HepG2 (cell line): ENCODE measurements around the gene CBY1. TPM values are rescaled to one million over a fixed set of nuclear protein-coding genes. Genes with fewer than 3 reads are reported as not detected.
A peak's percentile ranks its signal among the peaks of the same experiment; 100 is the strongest.

ENCODE experiments used
- ATF1 ChIP-seq: IDR thresholded peaks from 2 replicates; pipeline ENCODE4 v1.6.1; 2016; ENCODE audit warnings: mild to moderate bottlenecking, control low read depth
- CCAR2 ChIP-seq: fragments of 200-400 bp; formaldehyde crosslinking; optimal IDR thresholded peaks from 2 replicates; pipeline ENCODE3; 2018; ENCODE audit warnings: low read depth, mild to moderate bottlenecking, low read length, moderate library complexity
- CHCHD3 ChIP-seq: sonication (generic); formaldehyde crosslinking; IDR thresholded peaks from 2 replicates; pipeline ENCODE4 v1.8.0; 2022; ENCODE audit warnings: mild to moderate bottlenecking, missing genetic modification reagents, moderate library complexity
- ELF4 ChIP-seq: sonication (generic); formaldehyde crosslinking; IDR thresholded peaks from 2 replicates; pipeline ENCODE4 v1.5.0; 2020; ENCODE audit warnings: missing genetic modification reagents, mild to moderate bottlenecking, moderate library complexity, borderline replicate concordance
- FOSL1 ChIP-seq: sonication (generic); formaldehyde crosslinking; IDR thresholded peaks from 2 replicates; pipeline ENCODE4 v1.9.0; 2021; ENCODE audit warnings: missing genetic modification reagents, borderline replicate concordance
- FOXK2 ChIP-seq: fragments of 450-650 bp; IDR thresholded peaks from 2 replicates; pipeline ENCODE4 v1.6.1; 2016
- HES4 ChIP-seq: sonication (generic); formaldehyde crosslinking; IDR thresholded peaks from 2 replicates; pipeline ENCODE4 v1.9.0; 2021; ENCODE audit warnings: mild to moderate bottlenecking, missing genetic modification reagents, borderline replicate concordance
- ISL2 ChIP-seq: sonication (generic); formaldehyde crosslinking; IDR thresholded peaks from 2 replicates; pipeline ENCODE4 v1.5.0; 2020; ENCODE audit warnings: missing genetic modification reagents
- KAT8 ChIP-seq: IDR thresholded peaks from 2 replicates; pipeline ENCODE4 v1.6.1; 2016; ENCODE audit warnings: missing genetic modification reagents, missing compliant biosample characterization
- SOX6 ChIP-seq, 2 experiments: fragments of 450-650 bp in 1 of 2; sonication (generic) in 1 of 2; formaldehyde crosslinking in 1 of 2; IDR thresholded peaks; 2 replicates each; pipeline versions ENCODE4 v1.4.0 to v1.6.1; 2017 to 2020; ENCODE audit warnings: antibody characterized with exemption in 1 of 2, mild to moderate bottlenecking in 1 of 2, missing genetic modification reagents in 1 of 2
- U2AF1 ChIP-seq: fragments of 200-400 bp; formaldehyde crosslinking; optimal IDR thresholded peaks from 2 replicates; pipeline ENCODE3; 2017; ENCODE audit warnings: mild to moderate bottlenecking, low read depth, low read length
- ZNF205 ChIP-seq: IDR thresholded peaks from 2 replicates; pipeline ENCODE4 v1.6.1; 2018; ENCODE audit warnings: missing biosample characterization, missing genetic modification reagents
- ZNF563 ChIP-seq: sonication (generic); formaldehyde crosslinking; IDR thresholded peaks from 2 replicates; pipeline ENCODE4 v1.8.0; 2022; ENCODE audit warnings: mild to moderate bottlenecking, moderate library complexity, missing genetic modification reagents
- ZNF569 ChIP-seq: sonication (generic); formaldehyde crosslinking; IDR thresholded peaks from 2 replicates; pipeline ENCODE4 v1.5.0; 2020; ENCODE audit warnings: mild to moderate bottlenecking, missing genetic modification reagents, moderate library complexity, borderline replicate concordance
- ZNF589 ChIP-seq: sonication (generic); formaldehyde crosslinking; conservative IDR thresholded peaks from 2 replicates; pipeline ENCODE4 v1.8.0; 2022; ENCODE audit warnings: mild to moderate bottlenecking, moderate library complexity, missing genetic modification reagents
- polyA plus RNA-seq, 8 experiments: library from polyadenylated mRNA; depleted of rRNA in 3 of 8; stranded (reverse) in 7 of 8; unstranded in 1 of 8; fragments of >200 nt; fragmentation: Illumina TruSeq in 4 of 8; extraction: Trizol in 4 of 8; gene quantifications; 2 replicates each; pipeline versions ENCODE4 v1.2.1 to v1.2.3, GENCODE V29; 2011 to 2016; ENCODE audit warnings: low read depth in 4 of 8, missing spikeins in 1 of 8, mixed read lengths in 1 of 8; ENCODE audit not compliant: insufficient read depth in 1 of 8
- total RNA-seq, 5 experiments: library from RNA; depleted of rRNA; stranded (reverse); fragments of >200 nt; fragmentation: Illumina TruSeq; extraction: Trizol; gene quantifications; 2 replicates each; pipeline ENCODE4 v1.2.3, GENCODE V29; 2016; ENCODE audit warnings: low read depth in 1 of 5
- TF ChIP-seq, protein P1 (sequence below): sonication (generic); formaldehyde crosslinking; IDR thresholded peaks from 2 replicates; pipeline ENCODE4; 2020; ENCODE audit warnings: missing genetic modification reagents, mild to moderate bottlenecking, borderline replicate concordance
- TF ChIP-seq, protein P2 (sequence below): sonication (generic); formaldehyde crosslinking; IDR thresholded peaks from 2 replicates; pipeline ENCODE4 v1.4.0; 2020; ENCODE audit warnings: mild to moderate bottlenecking, missing genetic modification reagents
- TF ChIP-seq, protein P3 (sequence below): sonication (generic); formaldehyde crosslinking; IDR thresholded peaks from 2 replicates; pipeline ENCODE4 v1.4.0; 2020; ENCODE audit warnings: missing genetic modification reagents; ENCODE audit errors: not compliant biosample characterization
- TF ChIP-seq, protein P4 (sequence below): sonication (generic); IDR thresholded peaks from 2 replicates; pipeline ENCODE4 v1.6.1; 2016; ENCODE audit warnings: low read depth, borderline replicate concordance
- TF ChIP-seq, protein P5 (sequence below): sonication (generic); formaldehyde crosslinking; IDR thresholded peaks from 2 replicates; pipeline ENCODE4 v1.4.0; 2020; ENCODE audit warnings: missing genetic modification reagents

The CBY1 gene
- total and polyA plus RNA-seq, 2 of the 13 experiments (the other 11 are each of a cell fraction or from before 2014, with no cell fraction given), result 19.7 to 20.3 TPM

DNA sequence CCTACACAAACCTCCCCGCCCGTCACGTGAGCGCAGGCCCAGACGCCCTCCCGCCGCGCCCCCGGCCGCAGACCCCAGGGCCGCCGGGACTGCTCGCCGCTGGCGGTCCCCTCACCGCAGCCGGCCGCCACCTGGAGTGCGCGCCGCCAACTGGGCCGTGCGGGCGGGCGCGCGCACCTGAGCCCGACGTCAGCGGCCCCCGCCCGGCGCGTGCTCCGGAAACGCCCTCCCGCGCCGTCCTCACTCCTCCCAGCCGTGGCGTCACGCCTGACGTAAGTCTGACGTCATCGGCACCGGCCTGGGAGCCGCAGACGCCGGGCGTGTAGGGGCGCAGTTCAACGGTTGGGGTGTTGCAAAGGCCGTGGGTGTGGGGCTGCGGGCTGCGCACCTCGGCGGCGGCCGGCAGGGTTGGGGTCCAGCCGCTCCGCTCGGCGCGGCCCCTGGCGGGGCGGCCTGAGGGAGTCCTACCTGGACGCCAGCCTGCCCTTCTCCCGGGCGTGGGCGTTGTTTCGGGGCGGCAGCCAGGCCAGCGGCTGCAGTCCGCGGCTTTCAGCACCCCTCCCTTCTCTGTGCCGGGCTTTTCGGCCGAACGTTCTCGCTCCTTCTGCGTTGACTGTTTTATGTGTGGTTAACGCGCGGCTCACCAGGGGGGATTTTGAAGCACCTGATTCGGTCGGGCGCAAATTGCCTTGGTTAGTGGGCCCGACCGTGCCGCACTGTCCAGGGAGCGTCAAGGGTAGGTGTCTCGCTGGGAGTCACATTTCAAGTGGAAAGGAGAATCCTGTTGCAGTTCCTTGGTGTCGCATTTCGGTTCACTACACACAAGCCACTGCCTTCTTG lies 44.6 kb downstream of the CBY1 start, which contains the start of gene JOSD1 (continued):
- TF ChIP-seq, protein P1, sequence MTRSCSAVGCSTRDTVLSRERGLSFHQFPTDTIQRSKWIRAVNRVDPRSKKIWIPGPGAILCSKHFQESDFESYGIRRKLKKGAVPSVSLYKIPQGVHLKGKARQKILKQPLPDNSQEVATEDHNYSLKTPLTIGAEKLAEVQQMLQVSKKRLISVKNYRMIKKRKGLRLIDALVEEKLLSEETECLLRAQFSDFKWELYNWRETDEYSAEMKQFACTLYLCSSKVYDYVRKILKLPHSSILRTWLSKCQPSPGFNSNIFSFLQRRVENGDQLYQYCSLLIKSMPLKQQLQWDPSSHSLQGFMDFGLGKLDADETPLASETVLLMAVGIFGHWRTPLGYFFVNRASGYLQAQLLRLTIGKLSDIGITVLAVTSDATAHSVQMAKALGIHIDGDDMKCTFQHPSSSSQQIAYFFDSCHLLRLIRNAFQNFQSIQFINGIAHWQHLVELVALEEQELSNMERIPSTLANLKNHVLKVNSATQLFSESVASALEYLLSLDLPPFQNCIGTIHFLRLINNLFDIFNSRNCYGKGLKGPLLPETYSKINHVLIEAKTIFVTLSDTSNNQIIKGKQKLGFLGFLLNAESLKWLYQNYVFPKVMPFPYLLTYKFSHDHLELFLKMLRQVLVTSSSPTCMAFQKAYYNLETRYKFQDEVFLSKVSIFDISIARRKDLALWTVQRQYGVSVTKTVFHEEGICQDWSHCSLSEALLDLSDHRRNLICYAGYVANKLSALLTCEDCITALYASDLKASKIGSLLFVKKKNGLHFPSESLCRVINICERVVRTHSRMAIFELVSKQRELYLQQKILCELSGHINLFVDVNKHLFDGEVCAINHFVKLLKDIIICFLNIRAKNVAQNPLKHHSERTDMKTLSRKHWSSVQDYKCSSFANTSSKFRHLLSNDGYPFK (CRISPR knock-in tag), result no peak
- TF ChIP-seq ISL2 (CRISPR knock-in tag) (no peak), KAT8 (CRISPR knock-in tag) (peak; percentile 59; the same call in 1 of the 2 replicates), ATF1 (CRISPR knock-in tag) (peak; percentile 89), HES4 (peak; percentile 61), ZNF205 (CRISPR knock-in tag) (peak; percentile 71; the same call in 1 of the 2 replicates), FOXK2 (no peak), U2AF1 (no peak), SOX6 (IDR thresholded peaks at IDR 0.05) (no peak), SOX6 (CRISPR knock-in tag; IDR thresholded peaks at IDR 0.05) (0 out of 2 replicates have a peak, but pooled peaks have one; percentile 10), ELF4 (0 out of 2 replicates have a peak, but pooled peaks have one; percentile 38), FOSL1 (CRISPR knock-in tag) (peak; percentile 15; the same call in 1 of the 2 replicates), ZNF563 (CRISPR knock-in tag) (peak; percentile 60; the same call in 1 of the 2 replicates), ZNF569 (CRISPR knock-in tag) (no peak), ZNF589 (peak; percentile 76; the same call in 1 of the 2 replicates), CHCHD3 (CRISPR knock-in tag) (no peak), CCAR2 (no peak)
- TF ChIP-seq, protein P2, sequence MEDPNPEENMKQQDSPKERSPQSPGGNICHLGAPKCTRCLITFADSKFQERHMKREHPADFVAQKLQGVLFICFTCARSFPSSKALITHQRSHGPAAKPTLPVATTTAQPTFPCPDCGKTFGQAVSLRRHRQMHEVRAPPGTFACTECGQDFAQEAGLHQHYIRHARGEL, result no peak
- TF ChIP-seq, protein P3, sequence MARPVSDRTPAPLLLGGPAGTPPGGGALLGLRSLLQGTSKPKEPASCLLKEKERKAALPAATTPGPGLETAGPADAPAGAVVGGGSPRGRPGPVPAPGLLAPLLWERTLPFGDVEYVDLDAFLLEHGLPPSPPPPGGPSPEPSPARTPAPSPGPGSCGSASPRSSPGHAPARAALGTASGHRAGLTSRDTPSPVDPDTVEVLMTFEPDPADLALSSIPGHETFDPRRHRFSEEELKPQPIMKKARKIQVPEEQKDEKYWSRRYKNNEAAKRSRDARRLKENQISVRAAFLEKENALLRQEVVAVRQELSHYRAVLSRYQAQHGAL (CRISPR knock-in tag), result no peak
- TF ChIP-seq, protein P4, sequence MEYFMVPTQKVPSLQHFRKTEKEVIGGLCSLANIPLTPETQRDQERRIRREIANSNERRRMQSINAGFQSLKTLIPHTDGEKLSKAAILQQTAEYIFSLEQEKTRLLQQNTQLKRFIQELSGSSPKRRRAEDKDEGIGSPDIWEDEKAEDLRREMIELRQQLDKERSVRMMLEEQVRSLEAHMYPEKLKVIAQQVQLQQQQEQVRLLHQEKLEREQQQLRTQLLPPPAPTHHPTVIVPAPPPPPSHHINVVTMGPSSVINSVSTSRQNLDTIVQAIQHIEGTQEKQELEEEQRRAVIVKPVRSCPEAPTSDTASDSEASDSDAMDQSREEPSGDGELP, result peak; percentile 23; the same call in 1 of the 2 replicates
- TF ChIP-seq, protein P5, sequence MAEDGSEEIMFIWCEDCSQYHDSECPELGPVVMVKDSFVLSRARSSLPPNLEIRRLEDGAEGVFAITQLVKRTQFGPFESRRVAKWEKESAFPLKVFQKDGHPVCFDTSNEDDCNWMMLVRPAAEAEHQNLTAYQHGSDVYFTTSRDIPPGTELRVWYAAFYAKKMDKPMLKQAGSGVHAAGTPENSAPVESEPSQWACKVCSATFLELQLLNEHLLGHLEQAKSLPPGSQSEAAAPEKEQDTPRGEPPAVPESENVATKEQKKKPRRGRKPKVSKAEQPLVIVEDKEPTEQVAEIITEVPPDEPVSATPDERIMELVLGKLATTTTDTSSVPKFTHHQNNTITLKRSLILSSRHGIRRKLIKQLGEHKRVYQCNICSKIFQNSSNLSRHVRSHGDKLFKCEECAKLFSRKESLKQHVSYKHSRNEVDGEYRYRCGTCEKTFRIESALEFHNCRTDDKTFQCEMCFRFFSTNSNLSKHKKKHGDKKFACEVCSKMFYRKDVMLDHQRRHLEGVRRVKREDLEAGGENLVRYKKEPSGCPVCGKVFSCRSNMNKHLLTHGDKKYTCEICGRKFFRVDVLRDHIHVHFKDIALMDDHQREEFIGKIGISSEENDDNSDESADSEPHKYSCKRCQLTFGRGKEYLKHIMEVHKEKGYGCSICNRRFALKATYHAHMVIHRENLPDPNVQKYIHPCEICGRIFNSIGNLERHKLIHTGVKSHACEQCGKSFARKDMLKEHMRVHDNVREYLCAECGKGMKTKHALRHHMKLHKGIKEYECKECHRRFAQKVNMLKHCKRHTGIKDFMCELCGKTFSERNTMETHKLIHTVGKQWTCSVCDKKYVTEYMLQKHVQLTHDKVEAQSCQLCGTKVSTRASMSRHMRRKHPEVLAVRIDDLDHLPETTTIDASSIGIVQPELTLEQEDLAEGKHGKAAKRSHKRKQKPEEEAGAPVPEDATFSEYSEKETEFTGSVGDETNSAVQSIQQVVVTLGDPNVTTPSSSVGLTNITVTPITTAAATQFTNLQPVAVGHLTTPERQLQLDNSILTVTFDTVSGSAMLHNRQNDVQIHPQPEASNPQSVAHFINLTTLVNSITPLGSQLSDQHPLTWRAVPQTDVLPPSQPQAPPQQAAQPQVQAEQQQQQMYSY (CRISPR knock-in tag), result peak; percentile 35; the same call in 1 of the 2 replicates
